AG09319 (cell line): Measurements from ENCODE around the gene CLK2.

Source experiments
- DNase-seq: peaks from one replicate; pipeline ENCODE4 v3.0.0-alpha.2; 2010; ENCODE audit warnings: low read depth; ENCODE audit errors: extremely low read depth
- CTCF ChIP-seq: IDR thresholded peaks from 2 replicates; pipeline ENCODE4 v1.5.1; 2011; ENCODE audit warnings: low read depth, mild to moderate bottlenecking, inconsistent platforms, low read length, moderate library complexity

Gene CLK2

GRCh38 chr1:155285063-155285462, 11.8 kb upstream of the CLK2 start:
- no peak for TF ChIP-seq CTCF
- no peak for DNase-seq

DNA sequence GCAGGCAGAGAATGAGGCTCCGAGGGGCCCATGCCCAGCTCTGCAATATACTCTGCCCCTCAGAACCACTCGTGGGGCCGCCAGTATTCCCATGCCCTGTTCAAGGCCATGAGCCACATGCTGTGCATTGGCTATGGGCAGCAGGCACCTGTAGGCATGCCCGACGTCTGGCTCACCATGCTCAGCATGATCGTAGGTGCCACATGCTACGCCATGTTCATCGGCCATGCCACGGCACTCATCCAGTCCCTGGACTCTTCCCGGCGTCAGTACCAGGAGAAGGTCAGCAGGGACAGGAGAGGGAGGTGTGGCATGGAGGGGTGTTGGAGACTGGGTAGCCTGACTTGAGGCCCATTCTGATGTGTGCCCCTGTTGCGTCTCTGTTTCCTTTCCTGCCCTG, 11.2 kb upstream of the CLK2 start:
- no peak for DNase-seq
- no peak for TF ChIP-seq CTCF

GRCh38 chr1:155282488-155283091, 9.3 kb upstream of the CLK2 start:
- no peak for DNase-seq
- TF ChIP-seq CTCF: no peak

DNA sequence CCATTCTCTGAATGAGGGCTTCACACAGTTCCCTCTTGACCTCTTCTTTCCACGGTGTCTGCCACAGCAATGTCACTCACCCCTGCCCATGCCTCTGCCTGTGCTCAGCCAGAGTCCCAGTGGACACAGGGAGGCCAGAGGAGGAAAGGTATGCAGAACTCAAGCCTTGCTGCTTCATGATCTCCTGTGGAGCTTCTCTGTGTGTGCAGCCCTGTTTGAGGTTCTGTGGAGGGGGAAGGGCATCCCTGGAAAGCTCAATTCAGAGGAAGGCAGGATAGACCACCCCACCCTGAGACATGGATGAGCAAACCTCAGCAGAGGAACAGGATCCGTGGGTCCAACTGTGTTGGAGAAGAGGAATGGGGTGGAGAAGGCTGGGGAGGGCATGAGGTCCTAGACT, 6.0 kb upstream of the CLK2 start:
- TF ChIP-seq CTCF: no peak
- DNase-seq: no peak

DNA sequence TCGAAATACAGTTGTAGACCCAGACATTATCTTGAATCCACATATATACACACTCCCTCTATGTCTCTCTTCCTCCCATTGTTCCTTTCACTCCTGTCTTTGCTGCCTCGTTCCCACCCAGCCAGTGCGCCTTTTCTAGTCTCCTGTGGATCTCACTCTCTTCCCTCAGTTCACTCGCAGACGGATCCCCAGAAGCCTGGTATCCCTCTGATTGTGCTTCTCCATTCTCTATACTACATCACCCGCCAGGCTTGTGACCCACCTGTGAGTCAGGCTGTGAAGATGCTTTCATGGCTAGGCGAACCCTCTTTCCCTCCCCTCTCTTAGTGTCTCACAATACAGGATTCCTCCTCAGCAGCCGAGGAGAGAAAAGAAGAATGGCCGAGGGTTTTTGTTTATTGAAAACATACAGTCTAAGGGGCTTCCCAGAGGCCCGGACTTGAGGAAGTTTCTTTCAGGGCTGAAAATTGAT, 5.4 kb upstream of the CLK2 start:
- no peak for DNase-seq
- TF ChIP-seq CTCF: no peak

DNA sequence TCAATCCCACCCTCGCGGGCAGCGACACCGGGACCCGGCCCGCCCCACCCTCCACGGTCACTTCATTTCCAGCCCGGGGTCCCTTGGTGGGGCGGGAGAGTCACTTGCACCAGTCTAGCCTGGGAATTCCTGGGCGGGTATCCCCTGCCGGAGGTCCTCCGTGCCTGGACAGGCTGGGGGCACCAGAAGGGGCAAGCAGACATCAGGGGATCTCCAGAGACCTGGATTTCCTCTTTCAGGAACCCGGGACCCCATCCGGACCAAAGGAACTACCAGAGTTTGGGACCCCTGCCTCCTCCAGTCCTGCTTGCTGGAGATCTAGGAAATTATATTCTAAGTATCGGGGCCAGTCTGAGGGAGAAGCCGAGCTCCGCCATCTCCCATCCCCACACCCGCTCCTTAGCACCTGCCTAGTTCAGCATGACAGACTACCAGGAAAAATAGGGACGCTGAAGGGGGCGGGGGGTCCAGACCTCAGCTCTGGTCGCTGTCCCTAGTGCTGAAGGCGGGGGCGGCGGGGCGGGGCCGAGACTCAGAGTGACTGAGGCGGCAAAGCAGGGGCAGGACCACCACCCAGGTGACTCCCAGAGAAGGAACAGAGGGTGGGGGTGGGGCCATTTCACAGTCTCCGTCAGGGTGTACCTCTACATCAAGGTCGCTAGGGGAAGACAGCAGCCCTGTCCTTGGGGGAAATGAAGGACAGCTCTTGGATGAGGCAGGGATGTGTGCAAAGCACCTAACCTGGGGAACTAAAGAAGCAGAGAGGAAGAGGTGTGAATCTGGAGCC, 4.8 kb upstream of the CLK2 start:
- TF ChIP-seq CTCF: peak; percentile 20
- no peak for DNase-seq

DNA sequence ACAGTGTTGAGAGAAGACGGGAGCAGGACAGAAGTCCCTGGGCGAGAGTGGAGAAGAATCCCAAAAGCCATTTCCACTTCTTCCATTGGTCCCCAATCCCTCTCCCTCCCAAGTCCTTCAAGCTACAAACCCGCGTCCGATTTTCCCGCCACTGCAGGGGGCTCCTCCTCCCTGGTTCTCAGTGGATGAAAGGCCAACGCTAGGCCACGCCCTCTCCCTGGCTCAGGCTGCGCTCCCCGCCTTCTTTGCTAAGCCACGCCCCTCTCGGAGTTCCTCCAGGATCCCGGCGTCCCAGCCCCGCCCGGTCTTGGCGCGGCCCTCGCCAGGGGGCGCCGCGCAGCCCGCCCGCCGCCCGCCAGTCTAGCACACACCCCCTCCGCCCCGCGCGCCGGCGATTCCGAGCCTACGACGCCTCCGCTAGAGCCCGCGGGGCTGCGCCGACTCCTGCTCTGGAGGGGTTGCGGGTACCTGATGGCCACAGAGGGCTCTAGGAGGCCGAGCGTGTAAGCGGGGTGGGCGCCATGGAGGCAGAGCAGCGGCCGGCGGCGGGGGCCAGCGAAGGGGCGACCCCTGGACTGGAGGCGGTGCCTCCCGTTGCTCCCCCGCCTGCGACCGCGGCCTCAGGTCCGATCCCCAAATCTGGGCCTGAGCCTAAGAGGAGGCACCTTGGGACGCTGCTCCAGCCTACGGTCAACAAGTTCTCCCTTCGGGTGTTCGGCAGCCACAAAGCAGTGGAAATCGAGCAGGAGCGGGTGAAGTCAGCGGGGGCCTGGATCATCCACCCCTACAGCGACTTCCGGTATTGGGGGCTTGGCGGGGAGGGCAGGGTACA, 4.0 kb upstream of the CLK2 start, which contains the start of gene HCN3:
TSS of gene HCN3 (plus strand) at position 394 of the 832 bp plus-strand sequence. CDS start at position 522, 128 bp downstream.
- TF ChIP-seq CTCF: peak; percentile 37
- DNase-seq: peak; percentile 87
